ENCODE data around the gene SRRM3.

Gene SRRM3

DNA sequence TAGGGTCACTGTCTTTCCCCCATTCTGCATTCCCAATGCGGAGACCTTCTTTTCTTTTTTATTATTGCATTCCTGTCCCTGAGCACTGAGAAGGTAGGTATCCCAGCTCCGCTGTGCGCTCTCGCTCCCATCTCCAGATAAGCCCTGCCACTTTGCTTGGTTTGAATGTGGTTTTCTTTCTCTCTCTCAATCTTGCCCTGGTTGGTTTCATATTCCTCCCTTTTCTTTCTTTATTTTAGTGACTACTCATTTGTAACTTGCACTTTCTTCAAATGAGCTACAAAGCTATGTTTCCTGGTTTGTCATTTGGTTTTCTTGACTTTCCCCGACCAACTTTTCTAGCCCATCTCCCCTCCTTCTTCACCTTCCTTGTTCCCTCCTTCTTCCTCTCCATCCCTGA is 71.8 kb downstream of the SRRM3 start:
- H2AFZ ChIP-seq (ENCODE audit: low read length), result no peak overlapping the region
- no peaks in the 10 kb centered on the region for H3K4me1 ChIP-seq (ENCODE audit: insufficient read depth, low read length, severe bottlenecking)
- no peaks in the 10 kb centered on the region for H3K9me2 ChIP-seq (ENCODE audit: low read depth, low read length)
- no peaks in the 10 kb centered on the region for H3K9me3 ChIP-seq (ENCODE audit: low read length)
- H3K4me3 ChIP-seq (ENCODE audit: low read depth, low read length, poor library complexity, severe bottlenecking), result no peak overlapping the region
- no peaks in the 10 kb centered on the region for H3F3A ChIP-seq (ENCODE audit: insufficient read depth, low read length)
- no peak overlapping the region for H3K27ac ChIP-seq (ENCODE audit: low read depth, low read length, poor library complexity, severe bottlenecking)
- H3K79me2 ChIP-seq (ENCODE audit: insufficient read depth, low read length), result no peaks in the 10 kb centered on the region
- no peaks in the 10 kb centered on the region for H4K20me1 ChIP-seq (ENCODE audit: insufficient read depth, low read length)
- no peaks in the 10 kb centered on the region for H3K36me3 ChIP-seq (ENCODE audit: insufficient read depth, low read length)
- H3K4me2 ChIP-seq (ENCODE audit: low read length), result no peak overlapping the region
- no peak for TF ChIP-seq CTCF (IDR thresholded peaks at IDR 0.05; ENCODE audit: low read length)
- TF ChIP-seq EZH2 (IDR thresholded peaks at IDR 0.05; ENCODE audit: borderline replicate concordance, low read length), result no peak
- peaks cover 29% of the 10 kb centered on the region for H3K27me3 ChIP-seq (ENCODE audit: insufficient read depth, low read length)
- H3K9ac ChIP-seq (ENCODE audit: low read length), result no peak overlapping the region

DNA sequence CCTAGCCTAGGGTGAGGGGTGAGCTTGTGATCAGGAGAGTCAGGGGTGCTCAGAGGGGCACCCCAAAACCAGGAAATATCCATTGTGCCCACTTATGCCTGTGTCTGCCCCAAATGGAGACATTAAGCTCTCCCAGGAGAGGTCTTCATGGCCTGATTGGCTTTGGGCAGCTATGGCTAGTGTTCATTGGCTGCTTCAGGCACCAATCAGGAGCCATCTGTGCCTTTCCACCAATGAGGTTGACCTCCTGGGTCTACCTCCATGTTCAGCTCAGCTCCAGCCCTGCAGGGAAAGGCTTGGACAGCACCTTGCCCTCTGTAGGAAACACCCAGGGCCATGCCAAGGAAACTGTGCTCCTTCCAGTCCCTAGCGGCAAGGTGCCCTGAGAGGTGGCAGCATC is 76.8 kb downstream of the SRRM3 start:
- Histone ChIP-seq H3K36me3 (ENCODE audit: insufficient read depth, low read length) (no peaks in the 10 kb centered on the region), H3K9ac (ENCODE audit: low read length) (no peak overlapping the region), H3F3A (ENCODE audit: insufficient read depth, low read length) (no peaks in the 10 kb centered on the region), H3K9me2 (ENCODE audit: low read depth, low read length) (no peaks in the 10 kb centered on the region), H3K4me3 (ENCODE audit: low read depth, low read length, poor library complexity, severe bottlenecking) (no peak overlapping the region), H3K4me2 (ENCODE audit: low read length) (no peak overlapping the region), H3K27me3 (ENCODE audit: insufficient read depth, low read length) (peaks cover 36% of the 10 kb centered on the region), H3K79me2 (ENCODE audit: insufficient read depth, low read length) (no peaks in the 10 kb centered on the region), H3K4me1 (ENCODE audit: insufficient read depth, low read length, severe bottlenecking) (peaks cover 7% of the 10 kb centered on the region), H3K9me3 (ENCODE audit: low read length) (no peaks in the 10 kb centered on the region), H2AFZ (ENCODE audit: low read length) (no peak overlapping the region), H3K27ac (ENCODE audit: low read depth, low read length, poor library complexity, severe bottlenecking) (no peak overlapping the region), H4K20me1 (ENCODE audit: insufficient read depth, low read length) (no peaks in the 10 kb centered on the region)
- TF ChIP-seq EZH2 (IDR thresholded peaks at IDR 0.05; ENCODE audit: borderline replicate concordance, low read length) (no peak), CTCF (IDR thresholded peaks at IDR 0.05; ENCODE audit: low read length) (no peak)

GRCh38 chr7:76280408-76280807 is 78.7 kb downstream of the SRRM3 start:
- Histone ChIP-seq H3K4me1 (ENCODE audit: insufficient read depth, low read length, severe bottlenecking) (peaks cover 7% of the 10 kb centered on the region), H3K79me2 (ENCODE audit: insufficient read depth, low read length) (no peaks in the 10 kb centered on the region), H3K27ac (ENCODE audit: low read depth, low read length, poor library complexity, severe bottlenecking) (no peak overlapping the region), H3K4me3 (ENCODE audit: low read depth, low read length, poor library complexity, severe bottlenecking) (no peak overlapping the region), H3K27me3 (ENCODE audit: insufficient read depth, low read length) (peaks cover 37% of the 10 kb centered on the region), H3K4me2 (ENCODE audit: low read length) (no peak overlapping the region), H3K36me3 (ENCODE audit: insufficient read depth, low read length) (no peaks in the 10 kb centered on the region), H3K9ac (ENCODE audit: low read length) (no peak overlapping the region), H3K9me2 (ENCODE audit: low read depth, low read length) (no peaks in the 10 kb centered on the region), H3K9me3 (ENCODE audit: low read length) (no peaks in the 10 kb centered on the region), H2AFZ (ENCODE audit: low read length) (no peak overlapping the region), H3F3A (ENCODE audit: insufficient read depth, low read length) (no peaks in the 10 kb centered on the region), H4K20me1 (ENCODE audit: insufficient read depth, low read length) (no peaks in the 10 kb centered on the region)
- TF ChIP-seq EZH2 (IDR thresholded peaks at IDR 0.05; ENCODE audit: borderline replicate concordance, low read length) (no peak), CTCF (IDR thresholded peaks at IDR 0.05; ENCODE audit: low read length) (no peak)

Data from OCI-LY1 (cell line).